IMR-90 (cell line): ENCODE results near the gene IFFO2. TPM values are rescaled to one million over a fixed set of nuclear protein-coding genes. Genes with fewer than 3 reads are reported as not detected.

Experiments used
- ATAC-seq: fragments of 200-7000 bp; cut with Tn5 transposase; 2 replicates; pipeline ENCODE4 v1.9.1; 2020; ENCODE audit warnings: low read depth, mild to moderate bottlenecking, moderate library complexity
- BruUV-seq: library from RNA; stranded (reverse); fragments of 400-500 nt; replicated peaks from 2 replicates; lab custom pipeline; 2021; lab: Mats Ljungman, UMichigan
- CTCF ChIA-PET: fragments of 300-600 bp; formaldehyde crosslinking; extraction: SDS; loops from one replicate; lab custom pipeline; 2021; ENCODE audit warnings: antibody characterized with exemption; lab: Yijun Ruan, JAX
- POLR2A ChIA-PET: fragments of 300-600 bp; sonication (Branson Sonifier 250); formaldehyde crosslinking; loops from one replicate; lab custom pipeline; 2022; ENCODE audit warnings: antibody characterized with exemption; ENCODE audit not compliant: unreplicated experiment; lab: Charles Lee
- DNase-seq: peaks from one replicate; pipeline ENCODE4 v3.0.0; 2013
- H2AFZ ChIP-seq: replicated peaks from 2 replicates; pipeline ENCODE3; 2013; ENCODE audit warnings: low read length, mild to moderate bottlenecking; ENCODE audit not compliant: poor library complexity
- H2AK5ac ChIP-seq: 2 replicates; pipeline ENCODE4 v1.6.1; 2013; ENCODE audit warnings: low read depth, low read length, inconsistent platforms
- H2AK9ac ChIP-seq: replicated peaks from 2 replicates; pipeline ENCODE3; 2013; ENCODE audit warnings: mild to moderate bottlenecking, low read depth, low read length, moderate library complexity; ENCODE audit not compliant: poor library complexity
- H2BK120ac ChIP-seq: 2 replicates; pipeline ENCODE4 v1.6.1; 2013; ENCODE audit warnings: low read depth, low read length, inconsistent platforms
- H2BK15ac ChIP-seq: 3 replicates; pipeline ENCODE4 v1.6.1; 2013; ENCODE audit warnings: low read depth, low read length, inconsistent platforms
- H2BK20ac ChIP-seq: 2 replicates; pipeline ENCODE4 v1.6.1; 2013; ENCODE audit warnings: low read depth, mild to moderate bottlenecking, inconsistent platforms, low read length, moderate library complexity
- H2BK5ac ChIP-seq: 2 replicates; pipeline ENCODE4 v1.6.1; 2013; ENCODE audit warnings: mild to moderate bottlenecking, low read depth, low read length, inconsistent platforms; ENCODE audit not compliant: poor library complexity, severe bottlenecking
- H3K14ac ChIP-seq: replicated peaks from 2 replicates; pipeline ENCODE4 v1.6.1; 2013; ENCODE audit warnings: low read depth, low read length, inconsistent platforms
- H3K18ac ChIP-seq: 2 replicates; pipeline ENCODE4 v1.6.1; 2013; ENCODE audit warnings: low read depth, low read length, control low read depth
- H3K23ac ChIP-seq: 2 replicates; pipeline ENCODE4 v1.6.1; 2013; ENCODE audit warnings: low read depth, low read length, inconsistent platforms
- H3K27ac ChIP-seq: 2 replicates; pipeline ENCODE4 v1.5.1; 2013; ENCODE audit warnings: mild to moderate bottlenecking, control low read depth, low read length; ENCODE audit not compliant: insufficient read depth
- H3K27me3 ChIP-seq: 2 replicates; pipeline ENCODE4 v1.6.1; 2013; ENCODE audit warnings: low read length; ENCODE audit not compliant: control insufficient read depth, insufficient read depth
- H3K36me3 ChIP-seq: 2 replicates; pipeline ENCODE4 v1.6.1; 2013; ENCODE audit warnings: low read length, mixed read lengths; ENCODE audit not compliant: control insufficient read depth, insufficient read depth
- H3K4ac ChIP-seq: 2 replicates; pipeline ENCODE4 v1.6.1; 2013; ENCODE audit warnings: low read depth, low read length, inconsistent platforms
- H3K4me1 ChIP-seq: 2 replicates; pipeline ENCODE4 v1.6.1; 2013; ENCODE audit warnings: low read length, mixed read lengths; ENCODE audit not compliant: control insufficient read depth, insufficient read depth
- H3K4me2 ChIP-seq: 2 replicates; pipeline ENCODE4 v1.6.1; 2013; ENCODE audit warnings: low read depth, mild to moderate bottlenecking, control low read depth, low read length, moderate library complexity
- H3K4me3 ChIP-seq: 2 replicates; pipeline ENCODE4 v1.5.1; 2013; ENCODE audit warnings: low read depth, mild to moderate bottlenecking, control low read depth, low read length, moderate library complexity; ENCODE audit not compliant: insufficient read depth
- H3K56ac ChIP-seq: 2 replicates; pipeline ENCODE4 v1.6.1; 2013; ENCODE audit warnings: low read length, inconsistent platforms; ENCODE audit not compliant: insufficient read depth; ENCODE audit errors: extremely low read depth
- H3K79me1 ChIP-seq, 2 experiments: 2 replicates each; pipeline ENCODE4 v1.6.1; 2013; ENCODE audit warnings: low read length in 2 of 2, inconsistent platforms in 1 of 2, low read depth in 1 of 2
- H3K9ac ChIP-seq: 2 replicates; pipeline ENCODE4 v1.6.1; 2013; ENCODE audit warnings: low read depth, low read length, control low read depth
- H3K9me1 ChIP-seq: 2 replicates; pipeline ENCODE4 v1.6.1; 2013; ENCODE audit warnings: low read length, inconsistent platforms; ENCODE audit not compliant: insufficient read depth
- H3K9me3 ChIP-seq: 2 replicates; pipeline ENCODE4 v1.6.1; 2013; ENCODE audit warnings: low read length; ENCODE audit not compliant: control insufficient read depth, insufficient read depth
- H4K20me1 ChIP-seq: 2 replicates; pipeline ENCODE4 v1.6.1; 2013; ENCODE audit warnings: low read length, inconsistent platforms; ENCODE audit not compliant: insufficient read depth
- H4K5ac ChIP-seq: 2 replicates; pipeline ENCODE4 v1.6.1; 2013; ENCODE audit warnings: mild to moderate bottlenecking, low read depth, low read length, control low read depth
- H4K8ac ChIP-seq, 2 experiments: 2 replicates each; pipeline ENCODE4 v1.6.1; 2013; ENCODE audit warnings: low read depth in 2 of 2, low read length in 2 of 2, control low read depth in 1 of 2, inconsistent platforms in 1 of 2
- H4K91ac ChIP-seq: 2 replicates; pipeline ENCODE4 v1.6.1; 2013; ENCODE audit warnings: low read depth, low read length, inconsistent platforms; ENCODE audit not compliant: insufficient read depth
- BHLHE40 ChIP-seq: fragments of 150-350 bp; IDR thresholded peaks from 2 replicates; pipeline ENCODE4 v1.6.1; 2016; ENCODE audit warnings: mild to moderate bottlenecking, low read depth, low read length
- CEBPB ChIP-seq: IDR thresholded peaks from 2 replicates; pipeline ENCODE4 v1.6.1; 2012; ENCODE audit warnings: low read depth, low read length, improper control_type of control experiment
- CHD1 ChIP-seq: IDR thresholded peaks from 2 replicates; pipeline ENCODE4 v1.6.1; 2012; ENCODE audit warnings: low read depth, low read length, improper control_type of control experiment
- FOS ChIP-seq: fragments of 150-350 bp; IDR thresholded peaks from 2 replicates; pipeline ENCODE4 v1.6.1; 2016; ENCODE audit warnings: low read depth, low read length
- MAFK ChIP-seq: IDR thresholded peaks from 2 replicates; pipeline ENCODE4 v1.6.1; 2012; ENCODE audit warnings: low read depth, low read length, improper control_type of control experiment
- NFE2L2 ChIP-seq: fragments of 150-350 bp; IDR thresholded peaks from 2 replicates; pipeline ENCODE4 v1.6.1; 2016; ENCODE audit warnings: low read depth, mild to moderate bottlenecking, low read length
- POLR2A ChIP-seq: IDR thresholded peaks from 2 replicates; pipeline ENCODE4 v1.6.1; 2012; ENCODE audit warnings: mild to moderate bottlenecking, low read depth, low read length
- RAD21 ChIP-seq: IDR thresholded peaks from 2 replicates; pipeline ENCODE4 v1.6.1; 2012; ENCODE audit warnings: low read length, improper control_type of control experiment
- RCOR1 ChIP-seq: IDR thresholded peaks from 2 replicates; pipeline ENCODE4 v1.6.1; 2012; ENCODE audit warnings: mild to moderate bottlenecking, low read length, improper control_type of control experiment; ENCODE audit not compliant: insufficient replicate concordance
- RFX5 ChIP-seq: IDR thresholded peaks from 2 replicates; pipeline ENCODE4 v1.8.0; 2012; ENCODE audit warnings: low read depth, mild to moderate bottlenecking, low read length, moderate library complexity
- WGBS, 2 experiments: methylation state at CpG; one replicate each; pipeline versions ENCODE4 v1.1.5 to v1.1.7; 2013; ENCODE audit warnings: missing lambda C conversion rate in 2 of 2; ENCODE audit not compliant: insufficient read length in 1 of 2; ENCODE audit errors: extremely low coverage in 2 of 2; 5-methylcytosine and 5-hydroxymethylcytosine counted together
- dilution Hi-C: fragments of 300-500 bp; cut with HindIII; formaldehyde crosslinking; loops from one replicate; pipeline ENCODE4 v1.14.3; 2018; ENCODE audit warnings: low sequenced_read_pairs; ENCODE audit not compliant: unreplicated experiment
- in situ Hi-C: fragments of 300-500 bp; cut with MboI; formaldehyde crosslinking; loops from 3 replicates; pipeline ENCODE4 v1.14.3; 2019; ENCODE audit warnings: low sequenced_read_pairs, inconsistent platforms, mixed read lengths
- intact Hi-C: fragments of 100-400 bp; cut with micrococcal nuclease; formaldehyde crosslinking; loops from 2 replicates; pipeline ENCODE4 v1.10.0; 2022
- polyA plus RNA-seq, 3 experiments: library from polyadenylated mRNA; depleted of rRNA; stranded (reverse); fragments of >200 nt; gene quantifications; 2 replicates each; pipeline ENCODE4 v1.2.3, GENCODE V29; 2012; ENCODE audit warnings: low replicate concordance in 1 of 3
- total RNA-seq: library from RNA; depleted of rRNA; stranded (reverse); fragments of >200 nt; gene quantifications from 2 replicates; pipeline ENCODE4 v1.2.3, GENCODE V29; 2012
- TF ChIP-seq, protein P1 (sequence below): fragments of 150-350 bp; IDR thresholded peaks from 2 replicates; pipeline ENCODE4 v1.6.1; 2017; ENCODE audit warnings: mild to moderate bottlenecking, antibody characterized with exemption, low read length, low read depth
- TF ChIP-seq, protein P2 (sequence below): fragments of 150-350 bp; IDR thresholded peaks from 2 replicates; pipeline ENCODE4 v1.6.1; 2016; ENCODE audit warnings: low read depth, mild to moderate bottlenecking, low read length, moderate library complexity, borderline replicate concordance

The IFFO2 gene
- total and polyA plus RNA-seq, 2 of the 4 experiments (the other 2 are of a cell fraction), result 14.5 to 18.2 TPM

DNA sequence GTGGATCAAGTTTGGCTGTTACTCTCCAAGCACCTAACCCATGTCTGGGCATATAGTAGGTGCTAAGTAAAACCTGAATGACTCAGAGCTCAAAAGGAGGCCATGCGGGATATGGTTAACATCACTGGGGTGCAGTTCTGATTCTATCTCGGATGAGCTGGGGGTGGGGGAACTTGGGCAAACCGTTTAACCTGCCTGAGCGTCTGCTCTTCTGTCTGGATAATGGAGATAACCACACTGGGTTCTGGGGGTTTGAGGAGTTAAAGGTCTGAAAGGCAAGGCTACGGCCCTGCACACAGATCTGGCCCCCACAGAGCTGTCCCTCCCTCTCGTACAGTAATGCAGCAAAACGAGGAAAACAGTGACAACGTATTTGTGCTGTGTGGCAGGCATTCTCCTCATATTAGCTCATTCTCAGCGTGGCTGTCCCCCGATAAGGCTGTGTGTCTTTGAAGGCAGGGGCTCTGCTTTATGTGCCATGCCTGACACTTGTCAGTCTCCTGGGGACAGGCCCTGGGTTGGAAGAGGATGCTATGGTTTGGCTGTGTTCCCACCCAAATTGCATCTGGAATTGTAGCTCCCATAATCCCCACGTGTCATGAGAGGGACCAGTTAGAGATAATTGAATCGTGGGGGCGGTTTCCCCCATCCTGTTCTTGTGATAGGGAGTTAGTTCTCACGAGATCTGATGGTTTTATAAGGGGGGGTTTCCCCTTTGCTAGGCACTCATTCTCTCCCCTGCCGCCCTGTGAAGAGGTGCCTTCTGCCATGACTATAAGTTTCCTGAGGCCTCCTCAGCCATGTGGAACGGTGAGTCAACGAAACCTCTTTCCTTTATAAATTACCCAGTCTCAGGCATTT lies 47.3 kb downstream of the IFFO2 start (continued):
- TF ChIP-seq BHLHE40, result no peak

- dilution Hi-C loops, result no loop called here
- H3K79me1 ChIP-seq, result peaks cover 6 to 11% of the 10 kb centered on the region in 2 experiments; a peak in 3 of 4 replicates
- no peak for ATAC-seq
- H4K8ac ChIP-seq, result no peak overlapping the region
- H3K14ac ChIP-seq, result no peak overlapping the region
- no peak overlapping the region for H2BK120ac ChIP-seq
- no peak overlapping the region for H2BK20ac ChIP-seq
- H3K4me1 ChIP-seq, result peaks cover 2% of the 10 kb centered on the region
- no peak overlapping the region for H2BK5ac ChIP-seq
- no CpG with 5 or more reads among the region's 22 CpGs for whole genome bisulfite sequencing, 2 experiments
- H4K20me1 ChIP-seq, result 0 out of 2 replicates have a peak, but pooled peaks cover 9% of the 10 kb centered on the region
- no peak overlapping the region for H3K56ac ChIP-seq
- H2AFZ ChIP-seq, result no peak overlapping the region
- no peak overlapping the region for H3K4me2 ChIP-seq
- no peaks in the 10 kb centered on the region for H3K9me3 ChIP-seq
- in situ Hi-C loops, result no loop called here
- H3K9me1 ChIP-seq, result no peaks in the 10 kb centered on the region
- intact Hi-C loops, result loop anchor here (1.0 kb wide), 1 partner anchor 188 kb away; no protein-coding TSS in a partner anchor
- ChIA-PET POLR2A (no interaction called here), CTCF (interaction anchor here (2.1 kb wide), 1 partner anchor 40 kb away, joined by 8 read pairs; no protein-coding TSS in a partner anchor)
- H3K4me3 ChIP-seq, result no peak overlapping the region
- H2BK15ac ChIP-seq, result no peak overlapping the region
- no peak overlapping the region for H4K5ac ChIP-seq
- no TSS peak for BruUV-seq
- no peak overlapping the region for H3K4ac ChIP-seq
- H3K27me3 ChIP-seq, result no peaks in the 10 kb centered on the region
- H3K9ac ChIP-seq, result no peak overlapping the region
- DNase-seq, result no peak
- H3K18ac ChIP-seq, result no peak overlapping the region
- H4K91ac ChIP-seq, result no peak overlapping the region
- no peak overlapping the region for H3K27ac ChIP-seq
- H2AK5ac ChIP-seq, result no peak overlapping the region
- H2AK9ac ChIP-seq, result no peak overlapping the region
- no peak overlapping the region for H3K23ac ChIP-seq
- H3K36me3 ChIP-seq, result peaks cover 30% of the 10 kb centered on the region
- TF ChIP-seq CHD1 (no peak), FOS (no peak), POLR2A (no peak), NFE2L2 (no peak), RCOR1 (no peak), MAFK (no peak), CEBPB (no peak), RAD21 (no peak), BHLHE40 (no peak), RFX5 (no peak)
- TF ChIP-seq, protein P1, sequence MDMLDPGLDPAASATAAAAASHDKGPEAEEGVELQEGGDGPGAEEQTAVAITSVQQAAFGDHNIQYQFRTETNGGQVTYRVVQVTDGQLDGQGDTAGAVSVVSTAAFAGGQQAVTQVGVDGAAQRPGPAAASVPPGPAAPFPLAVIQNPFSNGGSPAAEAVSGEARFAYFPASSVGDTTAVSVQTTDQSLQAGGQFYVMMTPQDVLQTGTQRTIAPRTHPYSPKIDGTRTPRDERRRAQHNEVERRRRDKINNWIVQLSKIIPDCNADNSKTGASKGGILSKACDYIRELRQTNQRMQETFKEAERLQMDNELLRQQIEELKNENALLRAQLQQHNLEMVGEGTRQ, result no peak
- TF ChIP-seq, protein P2, sequence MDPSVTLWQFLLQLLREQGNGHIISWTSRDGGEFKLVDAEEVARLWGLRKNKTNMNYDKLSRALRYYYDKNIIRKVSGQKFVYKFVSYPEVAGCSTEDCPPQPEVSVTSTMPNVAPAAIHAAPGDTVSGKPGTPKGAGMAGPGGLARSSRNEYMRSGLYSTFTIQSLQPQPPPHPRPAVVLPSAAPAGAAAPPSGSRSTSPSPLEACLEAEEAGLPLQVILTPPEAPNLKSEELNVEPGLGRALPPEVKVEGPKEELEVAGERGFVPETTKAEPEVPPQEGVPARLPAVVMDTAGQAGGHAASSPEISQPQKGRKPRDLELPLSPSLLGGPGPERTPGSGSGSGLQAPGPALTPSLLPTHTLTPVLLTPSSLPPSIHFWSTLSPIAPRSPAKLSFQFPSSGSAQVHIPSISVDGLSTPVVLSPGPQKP, result no peak
Measured at GRCh38 chr1:18907917-18908845, 48.3 kb downstream of the IFFO2 start.
